Retinal pigment epithelial cell (primary cell): ENCODE data around the gene ZNF281.
"Not testable (repeated sequence)": the region's sequence is repeated elsewhere in the genome, so short reads cannot be mapped to it uniquely, and the experiment has no call there.

Experiments
- DNase-seq: peaks from one replicate; pipeline ENCODE4 v3.0.0-alpha.2; 2010; ENCODE audit warnings: low read depth
- H3K4me3 ChIP-seq: 2 replicates; pipeline ENCODE4 v1.5.1; 2011; ENCODE audit warnings: mild to moderate bottlenecking, low read length, control low read depth, moderate library complexity
- TF ChIP-seq, protein P1 (sequence below): conservative IDR thresholded peaks from 2 replicates; pipeline ENCODE4 v1.5.1; 2011; ENCODE audit warnings: low read depth, low read length, control low read depth, inconsistent platforms

The ZNF281 gene

DNA sequence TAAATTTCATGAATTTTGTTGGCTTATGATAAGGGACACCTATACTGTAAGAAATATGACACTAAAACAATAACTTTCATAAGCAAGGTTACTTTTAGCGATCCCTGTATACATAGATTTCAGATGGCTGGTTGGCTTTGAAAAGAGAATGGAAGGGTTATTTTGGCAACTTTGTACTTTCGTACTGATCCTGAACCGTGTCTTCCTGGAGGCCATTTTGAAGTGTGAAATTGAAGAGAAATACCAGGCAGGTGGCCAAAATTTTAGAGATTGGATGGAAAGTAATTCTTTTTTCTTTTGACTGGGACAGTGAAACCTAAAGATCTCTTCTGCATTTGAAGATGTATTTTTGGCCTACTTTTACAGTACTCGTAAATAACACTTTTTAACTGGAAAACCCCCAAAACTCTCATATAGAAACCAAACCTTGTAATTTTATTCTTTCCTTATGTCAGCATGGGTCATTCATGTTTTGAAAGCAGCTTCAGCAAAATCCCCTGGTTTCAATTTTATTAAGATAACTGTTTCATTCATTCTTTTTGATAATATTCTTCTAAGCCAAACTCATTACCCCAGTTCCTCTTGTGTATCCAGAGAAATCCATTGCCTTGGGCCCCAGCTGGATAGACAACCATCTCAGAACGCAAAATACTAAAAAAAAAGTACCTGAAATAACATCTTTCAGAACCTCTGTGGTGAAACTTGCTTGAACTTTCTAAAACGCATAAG, 38.4 kb upstream of the ZNF281 start:
- H3K4me3 ChIP-seq = no peak overlapping the region
- TF ChIP-seq, protein P1, sequence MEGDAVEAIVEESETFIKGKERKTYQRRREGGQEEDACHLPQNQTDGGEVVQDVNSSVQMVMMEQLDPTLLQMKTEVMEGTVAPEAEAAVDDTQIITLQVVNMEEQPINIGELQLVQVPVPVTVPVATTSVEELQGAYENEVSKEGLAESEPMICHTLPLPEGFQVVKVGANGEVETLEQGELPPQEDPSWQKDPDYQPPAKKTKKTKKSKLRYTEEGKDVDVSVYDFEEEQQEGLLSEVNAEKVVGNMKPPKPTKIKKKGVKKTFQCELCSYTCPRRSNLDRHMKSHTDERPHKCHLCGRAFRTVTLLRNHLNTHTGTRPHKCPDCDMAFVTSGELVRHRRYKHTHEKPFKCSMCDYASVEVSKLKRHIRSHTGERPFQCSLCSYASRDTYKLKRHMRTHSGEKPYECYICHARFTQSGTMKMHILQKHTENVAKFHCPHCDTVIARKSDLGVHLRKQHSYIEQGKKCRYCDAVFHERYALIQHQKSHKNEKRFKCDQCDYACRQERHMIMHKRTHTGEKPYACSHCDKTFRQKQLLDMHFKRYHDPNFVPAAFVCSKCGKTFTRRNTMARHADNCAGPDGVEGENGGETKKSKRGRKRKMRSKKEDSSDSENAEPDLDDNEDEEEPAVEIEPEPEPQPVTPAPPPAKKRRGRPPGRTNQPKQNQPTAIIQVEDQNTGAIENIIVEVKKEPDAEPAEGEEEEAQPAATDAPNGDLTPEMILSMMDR = no peak
- DNase-seq = no peak

GRCh38 chr1:200445213-200445612, 35.4 kb upstream of the ZNF281 start:
- no peak overlapping the region for H3K4me3 ChIP-seq
- DNase-seq = no peak
- TF ChIP-seq, protein P1 = no peak

DNA sequence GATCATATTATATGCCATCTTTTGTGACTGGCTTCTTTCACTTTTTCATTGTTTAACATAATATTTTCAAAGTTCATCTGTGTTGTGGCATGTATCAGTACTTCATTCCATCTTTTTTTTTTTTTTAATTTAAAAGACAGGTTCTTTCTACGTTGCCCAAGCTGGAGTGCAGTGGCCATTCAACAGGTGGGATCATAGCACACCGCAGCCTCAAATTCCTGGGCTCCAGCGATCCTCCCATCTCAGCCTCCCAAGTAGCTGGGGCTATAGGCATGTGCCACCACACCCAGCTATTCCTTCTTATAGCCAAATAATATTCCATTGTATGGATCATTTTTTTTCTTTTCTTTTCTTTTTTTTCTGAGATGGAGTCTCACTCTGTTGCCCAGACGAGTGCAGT, 34.6 kb upstream of the ZNF281 start:
- no peak overlapping the region for H3K4me3 ChIP-seq
- TF ChIP-seq, protein P1 = no peak
- DNase-seq = no peak

GRCh38 chr1:200443860-200444259, 34.0 kb upstream of the ZNF281 start:
- no peak for DNase-seq
- no peak overlapping the region for H3K4me3 ChIP-seq
- TF ChIP-seq, protein P1 = no peak

- TF ChIP-seq, protein P1 = no peak
- no peak overlapping the region for H3K4me3 ChIP-seq
- no peak for DNase-seq
These were observed 32.8 kb upstream of the ZNF281 start for GRCh38 chr1:200442537-200443156.

DNA sequence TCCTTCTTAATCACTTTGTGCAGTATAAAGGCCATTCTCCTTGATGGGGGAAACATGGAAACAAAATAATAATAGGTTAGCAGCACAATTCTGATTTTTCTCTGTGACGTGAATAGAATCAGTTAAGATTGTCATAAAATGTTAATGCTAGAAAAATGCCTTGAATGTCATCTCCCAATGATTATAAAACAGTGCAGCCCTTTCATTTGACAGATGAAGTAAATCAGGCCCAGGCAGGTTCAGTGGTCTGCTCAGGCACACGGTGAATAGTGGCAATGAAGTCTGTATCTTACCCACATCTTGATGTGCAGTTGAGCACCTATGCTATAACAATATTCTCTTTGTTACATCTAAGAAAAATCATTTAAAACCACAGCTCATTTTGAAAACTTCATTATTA, 32.2 kb upstream of the ZNF281 start:
- TF ChIP-seq, protein P1 = no peak
- DNase-seq = no peak
- no peak overlapping the region for H3K4me3 ChIP-seq

GRCh38 chr1:200438911-200439310, 29.1 kb upstream of the ZNF281 start:
- no peak overlapping the region for H3K4me3 ChIP-seq
- TF ChIP-seq, protein P1 = no peak
- no peak for DNase-seq

DNA sequence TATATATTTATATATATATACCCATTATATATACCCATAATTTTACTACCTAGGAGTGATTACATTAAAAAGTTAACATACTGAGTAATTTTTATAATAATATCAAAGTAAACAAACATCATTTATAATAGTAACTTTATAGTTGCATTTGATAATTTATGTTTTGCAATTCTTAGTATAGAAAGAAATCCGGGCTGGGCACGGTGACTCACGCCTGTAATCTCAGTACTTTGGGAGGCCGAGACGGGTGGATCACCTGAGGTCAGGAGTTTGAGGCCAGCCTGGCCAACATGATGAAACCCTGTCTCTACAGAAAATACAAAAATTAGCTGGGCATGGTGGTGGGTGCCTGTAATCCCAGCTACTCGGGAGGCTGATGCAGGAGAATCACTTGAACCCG, 28.6 kb upstream of the ZNF281 start:
- not testable (repeated sequence) for DNase-seq, H3K4me3 ChIP-seq
